ENCODE measurements around the gene COQ7.

The COQ7 gene

DNA sequence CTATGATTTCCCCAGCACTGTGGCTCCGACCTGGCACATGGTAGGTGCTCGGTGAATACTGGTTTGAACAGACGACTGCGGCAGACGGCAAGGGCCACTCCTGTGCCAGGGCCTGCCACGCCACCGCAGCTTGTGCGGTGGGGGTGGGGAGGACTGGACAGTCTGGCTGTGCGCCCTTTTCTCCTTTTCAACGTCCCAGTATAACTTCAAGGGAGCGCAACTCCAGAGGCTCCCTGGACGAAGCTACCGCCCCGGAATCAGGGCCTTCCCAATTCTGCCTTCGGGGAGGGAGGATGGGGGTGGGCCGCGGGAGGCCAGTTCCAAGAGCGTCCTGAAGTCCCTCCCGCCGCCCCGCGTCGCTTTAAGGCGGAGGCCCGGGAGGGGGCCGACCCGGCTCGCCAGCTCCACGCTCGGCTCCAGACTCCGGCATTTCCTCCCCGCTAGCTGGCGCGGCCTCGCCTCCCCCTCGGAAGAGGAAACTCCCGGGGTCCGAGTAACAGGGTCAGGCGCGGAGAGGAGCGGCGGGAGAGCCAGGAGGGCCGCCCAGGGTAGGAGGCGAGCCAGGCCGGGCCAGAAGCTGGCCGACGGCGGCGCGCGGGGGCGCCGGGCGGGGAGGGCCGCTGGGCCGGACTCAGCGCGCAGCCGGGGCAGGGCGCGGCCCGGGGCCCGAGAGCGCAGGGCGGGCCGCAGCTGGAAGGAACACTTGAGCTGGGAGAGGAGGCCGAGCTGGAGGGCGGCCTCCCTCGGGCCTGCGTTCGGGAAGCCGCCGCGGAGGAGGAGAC lies 46.4 kb downstream of the COQ7 start, which contains the start of gene ITPRIPL2:
TSS of gene ITPRIPL2 (plus strand) at position 388 of the 782 bp plus-strand sequence. CDS start 498 bp downstream, outside the sequence.
- no peak for DNase-seq

DNA sequence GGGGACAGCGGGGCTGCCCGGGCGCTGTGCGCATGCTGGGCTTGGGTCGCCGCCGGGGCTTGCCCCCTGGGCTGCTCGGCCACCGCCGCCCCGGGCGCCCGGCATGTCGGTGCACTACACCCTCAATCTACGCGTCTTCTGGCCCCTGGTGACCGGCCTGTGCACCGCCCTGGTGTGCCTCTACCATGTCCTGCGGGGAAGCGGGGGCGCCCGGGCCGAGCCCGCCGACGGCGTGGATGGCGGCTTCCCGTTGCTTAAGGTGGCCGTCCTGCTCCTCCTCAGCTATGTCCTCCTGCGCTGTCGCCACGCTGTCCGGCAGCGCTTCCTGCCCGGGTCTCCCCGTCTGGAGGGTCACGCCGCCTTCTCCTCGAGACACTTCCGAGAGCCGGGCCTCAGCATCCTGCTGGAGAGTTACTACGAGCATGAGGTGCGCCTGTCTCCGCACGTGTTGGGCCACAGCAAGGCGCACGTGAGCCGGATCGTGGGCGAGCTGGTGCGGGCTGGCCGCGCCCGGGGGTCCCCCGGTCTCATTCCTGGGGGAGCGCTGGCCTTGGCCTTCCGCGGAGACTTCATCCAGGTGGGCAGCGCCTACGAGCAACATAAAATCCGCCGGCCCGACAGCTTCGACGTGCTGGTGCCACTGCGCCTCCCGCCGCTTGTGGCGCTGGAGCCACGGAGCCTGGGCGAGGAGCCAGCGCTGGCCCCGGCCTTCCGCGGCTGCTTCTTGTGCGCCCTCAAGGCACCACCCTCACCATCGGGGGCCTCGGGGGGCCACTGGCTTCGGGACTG lies 47.1 kb downstream of the COQ7 start:
- DNase-seq = no peak

DNA sequence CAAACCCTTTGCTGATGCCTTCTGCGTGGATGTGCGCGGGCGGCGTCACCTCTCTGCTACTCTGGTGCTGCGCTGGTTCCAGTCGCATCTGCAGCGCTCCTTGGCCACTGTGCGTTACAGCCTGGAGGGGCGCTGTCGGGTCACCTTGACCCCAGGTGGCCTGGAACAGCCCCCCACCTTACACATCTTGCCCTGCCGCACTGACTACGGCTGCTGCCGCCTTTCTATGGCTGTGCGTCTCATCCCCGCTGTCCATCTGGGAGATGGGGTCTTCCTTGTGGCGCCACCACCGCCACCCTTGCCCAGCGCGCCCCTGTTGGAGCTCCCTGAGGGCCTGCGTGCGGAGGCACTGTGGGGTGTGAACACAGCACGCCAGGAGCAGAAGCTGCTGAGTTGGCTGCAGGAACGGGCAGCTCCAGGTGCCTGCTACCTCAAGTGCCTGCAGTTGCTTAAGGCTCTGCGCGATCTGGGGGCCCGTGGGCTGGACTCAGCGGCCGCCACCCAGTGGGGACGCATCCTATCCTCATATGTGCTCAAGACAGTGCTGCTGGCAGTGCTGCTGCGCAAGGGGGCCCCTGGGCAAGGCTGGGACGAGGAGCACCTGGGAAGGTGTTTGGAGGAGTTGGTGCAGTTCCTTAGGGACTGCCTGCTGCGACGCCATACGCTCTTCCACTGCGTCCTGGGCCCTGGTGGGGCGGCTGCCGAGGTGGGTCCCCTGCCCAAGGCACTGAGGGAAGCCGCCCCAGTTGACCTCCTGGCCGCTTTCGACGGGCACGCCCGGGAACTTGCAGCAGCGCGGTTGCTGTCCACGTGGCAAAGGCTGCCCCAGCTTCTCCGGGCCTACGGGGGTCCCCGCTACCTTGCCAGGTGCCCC lies 48.0 kb downstream of the COQ7 start:
- DNase-seq = no peak

DNA sequence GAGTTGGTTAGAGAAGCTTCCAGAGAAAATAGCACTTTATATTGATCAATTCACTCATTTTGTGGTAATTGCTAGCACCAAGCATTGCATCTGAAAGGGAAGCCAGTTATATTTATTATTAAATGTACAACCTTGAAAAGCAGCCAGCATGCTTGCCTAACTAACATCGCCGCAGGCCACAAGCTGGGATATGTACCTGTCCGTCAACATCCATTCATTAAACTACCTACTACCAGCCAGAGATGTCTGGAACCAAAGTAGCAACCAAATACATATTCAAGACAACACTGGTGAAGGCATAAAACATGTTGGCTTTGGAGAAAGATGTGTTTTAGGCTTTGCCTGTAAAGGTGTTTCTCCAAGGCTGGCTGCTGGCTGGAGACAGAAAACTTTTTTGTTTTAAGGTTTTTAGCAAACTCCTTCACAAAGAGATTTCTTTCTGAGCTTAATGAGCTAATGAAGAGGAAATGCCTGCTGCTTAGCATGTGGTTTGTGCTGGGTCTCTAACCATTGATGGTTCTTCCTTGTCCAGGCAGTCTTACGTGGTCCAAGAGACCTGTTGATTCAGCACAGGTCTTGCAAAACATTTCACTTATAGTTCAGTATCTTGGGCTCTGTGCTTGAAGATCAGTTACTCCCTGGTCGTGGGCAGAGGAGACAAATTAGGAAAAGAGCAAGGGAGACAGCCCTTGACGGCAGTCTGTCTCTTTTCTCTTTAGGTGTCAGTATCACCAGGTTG lies 49.5 kb downstream of the COQ7 start:
- no peak for DNase-seq

DNA sequence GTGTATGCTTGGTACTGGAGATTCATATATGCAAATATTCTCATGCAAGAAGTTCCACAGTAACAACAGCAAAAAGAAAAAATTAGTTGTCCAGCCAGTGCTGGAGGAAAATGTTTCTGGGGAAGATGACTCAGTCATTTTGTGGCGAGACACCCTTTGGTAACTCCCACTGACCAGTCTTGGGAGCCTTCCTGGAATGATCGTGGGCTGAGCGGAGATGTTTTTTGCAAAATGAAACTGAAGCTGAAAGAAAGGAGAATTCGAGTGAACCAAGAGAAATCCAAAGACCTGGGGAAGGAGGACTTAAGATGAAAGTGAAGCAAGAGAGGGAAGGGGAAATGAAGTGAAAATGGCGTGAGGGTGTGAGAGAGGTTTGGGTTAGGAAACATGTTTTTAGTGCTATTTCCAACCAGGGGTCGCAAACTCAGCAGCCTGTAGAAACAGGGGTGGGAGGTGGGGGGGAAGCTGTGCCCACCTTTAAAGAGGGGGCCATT lies 51.6 kb downstream of the COQ7 start:
- DNase-seq = no peak

DNA sequence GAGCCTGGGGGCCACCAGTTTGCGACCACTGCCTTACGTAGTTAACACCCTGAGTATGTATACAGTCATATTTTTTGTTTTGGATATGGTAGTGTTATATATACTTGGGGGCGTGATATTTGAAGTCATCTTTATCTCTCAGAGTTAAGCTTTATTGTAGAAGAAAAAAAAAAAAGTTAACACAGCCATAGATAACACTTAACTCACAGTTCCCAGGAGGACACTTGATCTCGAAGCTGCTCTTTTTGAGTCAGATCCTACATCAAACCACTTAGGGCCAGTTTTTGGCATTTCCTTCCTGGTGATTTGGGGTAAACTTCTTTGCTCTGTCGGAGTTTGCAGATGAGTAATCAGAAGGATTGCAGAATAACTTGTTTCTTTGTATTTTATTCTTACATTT lies 52.1 kb downstream of the COQ7 start:
- no peak for DNase-seq

DNA sequence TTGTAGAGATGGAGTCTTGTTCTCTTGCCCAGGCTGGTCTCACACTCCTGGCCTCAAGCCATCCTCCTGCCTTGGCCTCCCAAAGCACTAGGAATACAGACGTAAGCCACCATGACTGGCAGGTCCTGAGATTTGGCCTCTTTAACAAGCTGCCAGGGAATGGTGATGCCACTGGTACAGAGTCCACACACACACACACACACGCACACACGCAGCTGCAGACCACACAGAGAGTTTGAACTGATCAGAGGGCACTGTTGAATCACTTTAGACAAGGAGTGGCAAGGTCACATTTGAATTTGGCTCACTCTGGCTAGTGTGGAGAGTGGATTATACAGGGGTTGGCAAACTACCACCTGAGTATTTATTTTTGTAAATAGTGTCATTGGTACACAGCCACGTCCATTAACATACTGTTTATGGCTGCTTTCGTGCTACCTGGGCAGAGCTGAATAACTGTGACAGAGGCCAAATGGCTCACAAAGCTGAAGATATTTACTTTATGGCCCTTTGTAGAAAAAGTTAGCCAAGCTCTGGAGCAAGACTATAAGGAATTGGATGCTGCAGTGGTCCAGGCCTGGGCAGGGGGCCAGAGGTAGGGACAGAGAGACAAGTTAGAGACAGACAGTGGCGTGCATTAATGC lies 56.2 kb downstream of the COQ7 start:
- DNase-seq = no peak

DNA sequence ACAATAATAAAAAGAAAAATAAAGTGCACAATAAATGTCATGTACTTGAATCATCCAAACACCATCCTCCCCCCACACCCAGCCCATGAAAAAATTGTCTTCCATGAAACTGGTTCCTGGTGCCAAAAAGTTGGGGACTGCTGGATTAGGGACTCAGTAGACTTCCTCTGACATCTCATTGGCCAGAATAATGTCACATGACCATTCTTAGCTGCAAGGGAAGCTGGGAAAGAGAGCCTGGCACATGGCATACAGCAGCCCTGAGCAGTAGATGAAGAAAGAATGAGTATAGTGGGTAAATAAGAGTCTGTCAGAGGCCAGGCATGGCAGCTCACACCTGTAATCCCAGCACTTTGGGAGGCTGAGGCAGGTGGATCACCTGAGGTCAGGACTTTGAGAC lies 58.9 kb downstream of the COQ7 start:
- DNase-seq = no peak

DNA sequence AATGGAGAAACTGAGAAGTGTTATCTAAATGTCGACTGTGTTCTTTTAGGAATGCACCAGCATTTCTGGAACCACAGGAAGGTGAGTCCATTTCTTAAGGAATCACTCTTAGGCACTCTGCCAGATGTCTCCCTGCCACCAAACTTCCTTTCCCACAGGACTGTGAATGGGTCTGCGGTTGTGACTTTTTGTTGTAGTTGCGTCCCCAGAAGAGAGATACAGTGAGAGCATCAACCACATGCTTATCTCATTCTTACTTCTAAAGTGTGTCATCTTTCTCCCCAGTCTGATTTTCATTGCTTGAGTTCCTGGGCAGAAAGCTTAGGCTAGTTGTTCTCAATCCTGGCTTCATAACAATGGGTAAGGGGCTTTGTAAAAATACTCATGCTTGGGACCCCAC lies 59.8 kb downstream of the COQ7 start:
- no peak for DNase-seq

DNA sequence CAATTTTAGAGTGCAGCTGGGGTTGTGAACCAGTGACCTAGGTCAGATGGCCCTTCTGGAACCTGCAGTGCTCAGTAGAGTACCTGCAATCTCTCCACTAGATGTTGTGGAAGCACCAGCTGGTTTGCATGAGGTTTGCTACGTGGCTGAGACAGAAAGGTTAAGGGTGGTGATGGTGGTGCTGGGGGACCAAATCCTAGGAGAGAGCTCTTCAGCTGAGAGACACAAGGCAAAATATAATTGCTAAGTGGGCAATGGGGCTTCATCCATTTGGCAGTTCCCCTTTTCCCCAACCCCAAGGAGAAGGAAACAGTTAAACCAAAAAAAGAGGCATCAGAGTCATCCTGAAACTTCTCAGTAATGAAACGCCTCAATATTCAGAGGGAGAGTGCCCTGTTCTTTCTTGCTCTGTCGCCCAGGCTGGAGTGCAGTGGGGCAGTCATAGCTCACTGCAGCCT lies 60.3 kb downstream of the COQ7 start:
- no peak for DNase-seq

DNA sequence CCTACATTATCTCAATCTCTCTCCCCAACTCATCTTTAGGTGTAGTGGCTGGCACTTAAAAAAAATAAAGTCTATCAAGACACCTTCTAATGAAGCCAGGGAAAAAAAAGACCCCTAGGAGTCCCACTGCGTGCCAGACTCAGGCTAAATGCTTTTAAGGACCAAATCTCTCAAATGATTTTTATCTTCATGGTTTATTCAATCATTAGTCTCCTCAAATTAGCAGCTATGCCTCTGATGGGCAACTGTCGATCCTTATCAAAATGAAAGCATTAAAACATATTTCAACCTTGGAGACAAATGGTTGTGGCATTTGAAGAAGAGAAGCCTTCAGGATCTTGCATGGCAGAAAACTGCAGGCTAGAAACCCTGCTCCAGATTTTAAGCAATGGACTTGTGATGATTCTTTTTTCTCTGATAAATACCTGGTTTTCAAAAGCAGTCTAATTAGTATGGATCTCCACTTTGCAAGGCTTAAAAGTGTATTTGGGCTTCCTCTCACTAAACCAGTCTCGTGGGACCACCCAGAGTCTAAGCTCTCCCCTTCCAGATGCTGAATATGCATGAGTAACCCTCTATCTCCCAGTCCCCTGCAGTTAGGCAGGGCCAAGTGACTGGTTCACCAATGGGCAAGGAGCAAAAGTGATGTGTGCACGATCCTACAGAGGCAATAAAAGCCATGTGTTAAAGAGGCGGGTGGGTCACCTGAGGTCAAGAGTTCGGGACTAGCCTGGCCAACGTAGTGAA lies 61.2 kb downstream of the COQ7 start:
- no peak for DNase-seq
